Neural progenitor cell (in vitro differentiated cells): Measurements from ENCODE around the gene ITGA3.

ENCODE experiments used
- CTCF ChIP-seq: fragments of 200-600 bp; sonication (generic); IDR thresholded peaks from 2 replicates; pipeline ENCODE4 v1.5.1; 2017; ENCODE audit warnings: antibody characterized with exemption, mild to moderate bottlenecking
- EZH2 ChIP-seq: fragments of 200-600 bp; sonication (generic); IDR thresholded peaks from 2 replicates; pipeline ENCODE4 v1.6.1; 2017; ENCODE audit warnings: antibody characterized with exemption, mild to moderate bottlenecking, moderate library complexity
- EZH2phosphoT487 ChIP-seq: fragments of 200-600 bp; sonication (generic); IDR thresholded peaks from 2 replicates; pipeline ENCODE4 v1.6.1; 2017; ENCODE audit warnings: antibody characterized with exemption

- TF ChIP-seq CTCF (no peak), EZH2 (no peak), EZH2phosphoT487 (no peak)
Observed at GRCh38 chr17:50133028-50133768, 77.3 kb downstream of the ITGA3 start.
